Mesendoderm (in vitro differentiated cells): ENCODE measurements around the gene POLH.

Experiments
- DNase-seq: peaks from one replicate; pipeline ENCODE4 v3.0.0; 2013
- H2AK5ac ChIP-seq: 2 replicates; pipeline ENCODE4 v1.6.1; 2013; ENCODE audit warnings: low read length, inconsistent platforms
- H2BK120ac ChIP-seq: 2 replicates; pipeline ENCODE4 v1.6.1; 2013; ENCODE audit warnings: low read depth, mild to moderate bottlenecking, low read length, moderate library complexity, mixed read lengths
- H2BK15ac ChIP-seq: replicated peaks from 2 replicates; pipeline ENCODE4 v1.6.1; 2013; ENCODE audit warnings: low read depth, mild to moderate bottlenecking, moderate library complexity
- H2BK5ac ChIP-seq: 2 replicates; pipeline ENCODE4 v1.6.1; 2013; ENCODE audit warnings: low read length, inconsistent platforms
- H3K18ac ChIP-seq: 2 replicates; pipeline ENCODE4 v1.6.1; 2013; ENCODE audit warnings: mild to moderate bottlenecking, low read length, mixed read lengths
- H3K23ac ChIP-seq: one replicate; pipeline ENCODE4 v1.6.1; 2013; ENCODE audit warnings: low read length
- H3K27ac ChIP-seq: 2 replicates; pipeline ENCODE4 v1.5.1; 2013; ENCODE audit warnings: low read depth, mild to moderate bottlenecking, inconsistent platforms, low read length, moderate library complexity
- H3K27me3 ChIP-seq: 2 replicates; pipeline ENCODE4 v1.6.1; 2013; ENCODE audit warnings: low read length, control low read depth, mild to moderate bottlenecking, inconsistent platforms; ENCODE audit not compliant: insufficient read depth, poor library complexity
- H3K36me3 ChIP-seq: 2 replicates; pipeline ENCODE4 v1.6.1; 2013; ENCODE audit warnings: low read length, inconsistent platforms; ENCODE audit not compliant: control insufficient read depth, insufficient read depth
- H3K4ac ChIP-seq: one replicate; pipeline ENCODE4 v1.6.1; 2013; ENCODE audit warnings: low read depth, mild to moderate bottlenecking, low read length, moderate library complexity
- H3K4me1 ChIP-seq: 2 replicates; pipeline ENCODE4 v1.6.1; 2013; ENCODE audit warnings: low read depth, low read length, inconsistent platforms; ENCODE audit not compliant: control insufficient read depth
- H3K4me2 ChIP-seq: 2 replicates; pipeline ENCODE4 v1.6.1; 2013; ENCODE audit warnings: low read length
- H3K4me3 ChIP-seq: 2 replicates; pipeline ENCODE4 v1.5.1; 2013; ENCODE audit warnings: mild to moderate bottlenecking, low read length
- H3K56ac ChIP-seq: one replicate; pipeline ENCODE4 v1.6.1; 2013; ENCODE audit warnings: low read length
- H3K79me1 ChIP-seq: 2 replicates; pipeline ENCODE4 v1.6.1; 2013; ENCODE audit warnings: low read length, inconsistent platforms
- H3K79me2 ChIP-seq: 2 replicates; pipeline ENCODE4 v1.6.1; 2013; ENCODE audit warnings: mild to moderate bottlenecking, low read length; ENCODE audit not compliant: control insufficient read depth, insufficient read depth
- H3K9ac ChIP-seq: 2 replicates; pipeline ENCODE4 v1.6.1; 2013; ENCODE audit warnings: low read length, inconsistent platforms
- H4K5ac ChIP-seq: one replicate; pipeline ENCODE4 v1.6.1; 2013; ENCODE audit warnings: low read length
- H4K8ac ChIP-seq: one replicate; pipeline ENCODE4 v1.6.1; 2013; ENCODE audit warnings: low read depth, mild to moderate bottlenecking, control low read depth, low read length, moderate library complexity
- WGBS: extraction: QIAGEN DNeasy Blood & Tissue Kit; methylation state at CpG from one replicate; pipeline ENCODE4 v1.1.7; 2013; ENCODE audit warnings: low lambda C conversion rate, missing lambda C conversion rate; ENCODE audit not compliant: insufficient coverage; ENCODE audit errors: extremely low coverage; 5-methylcytosine and 5-hydroxymethylcytosine counted together

The POLH gene

DNA sequence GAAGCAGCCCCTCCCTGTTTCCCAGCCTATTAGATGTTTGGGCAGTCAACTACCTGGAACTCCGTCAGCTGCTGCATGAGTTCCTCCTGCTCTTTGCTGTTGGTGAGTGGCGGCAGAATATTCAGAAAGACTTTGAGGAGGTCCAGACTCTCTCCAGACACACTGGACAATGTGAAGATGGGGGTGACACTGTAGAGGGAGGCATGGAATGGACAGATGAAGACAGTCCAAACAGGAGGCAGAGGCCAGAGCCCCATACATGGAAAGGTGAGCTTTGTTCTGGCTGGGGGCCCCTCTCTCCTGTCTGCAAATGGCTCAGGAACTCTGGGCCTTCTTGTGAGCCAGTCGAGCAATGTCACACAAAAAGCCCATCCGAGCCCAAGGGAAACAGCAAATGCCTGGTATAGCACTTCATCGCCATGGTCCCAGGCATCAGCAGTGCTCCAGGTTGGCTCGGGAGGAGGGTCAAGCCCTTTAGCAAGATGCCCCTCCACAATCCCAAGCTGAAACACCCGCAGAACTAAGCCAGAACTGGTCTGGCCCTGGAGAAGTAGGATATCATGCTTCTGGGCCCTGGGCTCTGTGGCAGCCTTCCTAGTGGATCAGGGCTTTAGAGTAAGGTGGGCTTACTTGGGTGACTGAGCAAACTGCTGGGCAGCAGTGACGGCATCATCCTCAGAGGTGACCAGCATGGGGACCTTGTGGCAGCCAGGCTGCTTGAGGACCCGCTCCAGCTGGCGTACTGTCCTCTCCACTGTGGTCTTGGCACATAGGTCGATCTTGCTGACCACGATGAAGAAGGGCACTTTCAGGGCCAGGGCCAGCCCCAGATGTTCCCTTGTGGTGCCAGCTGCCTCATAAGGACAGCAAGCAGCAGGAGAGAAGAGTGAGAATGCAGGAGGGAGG is 48.1 kb downstream of the POLH start:
- Histone ChIP-seq H3K18ac (no peak overlapping the region), H3K4me2 (no peak overlapping the region), H3K4ac (no peak overlapping the region), H4K8ac (no peak overlapping the region), H3K4me3 (no peak overlapping the region), H2BK5ac (no peak overlapping the region), H3K79me2 (peaks cover 12% of the 10 kb centered on the region), H3K56ac (no peak overlapping the region), H3K23ac (no peak overlapping the region), H3K27me3 (no peaks in the 10 kb centered on the region), H4K5ac (no peak overlapping the region), H2AK5ac (no peak overlapping the region), H3K79me1 (peaks cover 17% of the 10 kb centered on the region), H2BK15ac (no peak overlapping the region), H3K9ac (no peak overlapping the region), H3K4me1 (no peaks in the 10 kb centered on the region), H3K27ac (no peak overlapping the region), H3K36me3 (peaks cover 35% of the 10 kb centered on the region), H2BK120ac (no peak overlapping the region)
- no peak for DNase-seq
- no CpG with 5 or more reads among the region's 12 CpGs for WGBS

- Histone ChIP-seq H4K5ac (no peak overlapping the region), H2BK5ac (no peak overlapping the region), H4K8ac (no peak overlapping the region), H2BK120ac (no peak overlapping the region), H3K27ac (no peak overlapping the region), H3K4me1 (no peaks in the 10 kb centered on the region), H3K36me3 (peaks cover 35% of the 10 kb centered on the region), H3K27me3 (no peaks in the 10 kb centered on the region), H3K79me1 (peaks cover 17% of the 10 kb centered on the region), H3K4ac (no peak overlapping the region), H3K23ac (no peak overlapping the region), H2BK15ac (no peak overlapping the region), H2AK5ac (no peak overlapping the region), H3K4me2 (no peak overlapping the region), H3K18ac (no peak overlapping the region), H3K4me3 (no peak overlapping the region), H3K56ac (no peak overlapping the region), H3K9ac (no peak overlapping the region), H3K79me2 (peaks cover 12% of the 10 kb centered on the region)
- no CpG with 5 or more reads among the region's 7 CpGs for WGBS
- DNase-seq, result no peak
These were observed 48.9 kb downstream of the POLH start for GRCh38 chr6:43624786-43625288.

DNA sequence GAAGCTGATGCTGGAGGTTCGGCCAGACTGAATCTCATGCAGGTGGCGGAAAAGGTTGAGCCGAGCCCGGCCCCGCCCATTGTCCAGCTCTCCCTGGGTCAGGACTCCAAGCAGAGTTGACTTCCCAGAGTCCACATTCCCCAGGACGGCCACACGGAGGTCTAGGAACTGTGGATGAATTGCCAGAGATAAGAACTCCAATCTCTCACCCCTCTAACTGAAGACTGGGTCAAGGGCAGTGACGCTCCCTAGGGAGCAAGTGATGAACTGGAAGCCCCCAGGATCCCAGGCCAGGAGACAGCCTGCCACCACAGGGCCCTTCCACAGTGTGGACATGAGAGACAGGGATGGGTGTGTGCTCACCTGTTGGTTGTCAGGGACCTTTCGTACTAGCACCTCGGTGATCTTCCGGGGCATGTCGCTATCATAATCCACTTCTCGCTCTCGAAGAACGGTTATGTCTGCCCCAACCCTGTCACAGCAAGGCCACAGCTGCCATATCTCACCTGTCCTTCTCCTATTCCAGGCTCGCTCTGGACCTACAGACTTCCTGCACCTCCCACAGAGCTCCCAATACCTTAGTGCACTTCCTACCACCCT is 49.5 kb downstream of the POLH start:
- no peak overlapping the region for H2AK5ac ChIP-seq
- H3K79me1 ChIP-seq, result peaks cover 17% of the 10 kb centered on the region
- H3K36me3 ChIP-seq, result peaks cover 34% of the 10 kb centered on the region
- H3K4me3 ChIP-seq, result no peak overlapping the region
- H2BK5ac ChIP-seq, result no peak overlapping the region
- no peak overlapping the region for H3K4me2 ChIP-seq
- H2BK120ac ChIP-seq, result no peak overlapping the region
- H3K56ac ChIP-seq, result no peak overlapping the region
- no peak for DNase-seq
- peaks cover 12% of the 10 kb centered on the region for H3K79me2 ChIP-seq
- no peaks in the 10 kb centered on the region for H3K27me3 ChIP-seq
- H3K4ac ChIP-seq, result no peak overlapping the region
- H3K23ac ChIP-seq, result no peak overlapping the region
- H3K18ac ChIP-seq, result no peak overlapping the region
- H4K8ac ChIP-seq, result no peak overlapping the region
- H3K9ac ChIP-seq, result no peak overlapping the region
- WGBS, result no CpG with 5 or more reads among the region's 16 CpGs
- no peak overlapping the region for H4K5ac ChIP-seq
- no peak overlapping the region for H3K27ac ChIP-seq
- H2BK15ac ChIP-seq, result no peak overlapping the region
- H3K4me1 ChIP-seq, result peaks cover 3% of the 10 kb centered on the region

DNA sequence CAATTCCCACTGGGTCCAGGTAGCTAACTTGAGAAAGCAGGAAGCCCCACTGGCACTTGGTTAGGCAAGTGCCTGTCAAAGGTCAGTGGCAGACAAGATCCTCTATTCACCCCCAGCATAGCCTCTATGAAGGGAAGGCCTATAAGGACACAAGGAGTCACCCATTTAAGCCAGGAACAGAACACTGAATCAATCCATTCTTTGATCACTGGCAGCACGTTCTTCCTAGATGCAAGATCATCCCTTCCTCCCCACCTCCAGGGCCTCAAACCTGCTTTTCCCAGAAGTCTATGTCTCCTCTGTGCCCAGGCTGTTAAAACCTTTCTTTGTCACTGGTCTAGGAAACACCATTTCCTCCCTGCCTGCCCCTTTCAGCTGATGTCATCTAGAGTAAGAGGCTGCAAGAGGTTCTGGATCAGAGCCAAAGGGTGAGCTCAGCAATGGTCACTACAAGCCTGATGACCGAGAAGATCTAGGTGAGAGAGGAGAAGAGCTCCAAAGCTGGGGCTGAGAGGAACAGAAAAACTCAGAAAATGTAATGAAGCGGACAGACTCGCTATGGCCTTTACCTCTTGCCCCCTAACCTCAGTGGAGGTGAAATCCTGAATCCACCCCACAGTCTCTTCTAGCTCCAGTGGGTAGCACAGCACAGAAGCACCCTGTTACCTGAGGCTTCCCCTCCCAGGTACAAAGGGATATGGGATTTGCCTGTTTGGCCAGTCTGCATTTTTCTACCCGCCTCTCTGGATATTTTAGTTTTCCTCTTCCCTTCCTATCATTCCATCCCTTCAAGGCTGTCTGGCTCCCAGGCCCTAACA is 51.2 kb downstream of the POLH start:
- Histone ChIP-seq H3K27me3 (no peaks in the 10 kb centered on the region), H3K27ac (no peak overlapping the region), H3K4ac (no peak overlapping the region), H3K9ac (peak overlapping the region; percentile 25), H4K5ac (no peak overlapping the region), H3K4me1 (peaks cover 3% of the 10 kb centered on the region), H4K8ac (no peak overlapping the region), H3K56ac (no peak overlapping the region), H3K23ac (no peak overlapping the region), H3K4me2 (no peak overlapping the region), H2AK5ac (no peak overlapping the region), H3K36me3 (peaks cover 21% of the 10 kb centered on the region), H3K4me3 (no peak overlapping the region), H2BK120ac (no peak overlapping the region), H2BK15ac (no peak overlapping the region), H3K18ac (no peak overlapping the region), H3K79me1 (peaks cover 17% of the 10 kb centered on the region), H2BK5ac (no peak overlapping the region), H3K79me2 (peaks cover 12% of the 10 kb centered on the region)
- DNase-seq, result peak; percentile 51
- no CpG with 5 or more reads among the region's 5 CpGs for WGBS

GRCh38 chr6:43628393-43629103 is 52.6 kb downstream of the POLH start:
- Histone ChIP-seq H3K4ac (peak overlapping the region; percentile 99), H3K27me3 (no peaks in the 10 kb centered on the region), H3K4me3 (peak overlapping the region; percentile 59), H4K8ac (peak overlapping the region; percentile 41), H3K23ac (no peak overlapping the region), H3K18ac (peak overlapping the region; percentile 94), H2BK5ac (no peak overlapping the region), H3K9ac (peak overlapping the region; percentile 78), H2AK5ac (no peak overlapping the region), H3K79me1 (peaks cover 17% of the 10 kb centered on the region), H3K56ac (peak overlapping the region; percentile 86), H2BK120ac (peak overlapping the region; percentile 88), H3K4me1 (peaks cover 3% of the 10 kb centered on the region), H2BK15ac (no peak overlapping the region), H3K79me2 (peaks cover 12% of the 10 kb centered on the region), H3K36me3 (peaks cover 13% of the 10 kb centered on the region), H4K5ac (no peak overlapping the region), H3K27ac (peak overlapping the region; percentile 49), H3K4me2 (peak overlapping the region; percentile 57)
- DNase-seq, result peak; percentile 78
- WGBS, result no CpG with 5 or more reads among the region's 25 CpGs
